ENCODE results near the gene GRK2.

GRCh38 chr11:67315325-67315909 lies 49.1 kb downstream of the GRK2 start:
- TF ChIP-seq POLR2AphosphoS5 (IDR thresholded peaks at IDR 0.05; ENCODE audit: low read depth, low read length) (no peak), SKI (IDR thresholded peaks at IDR 0.05; ENCODE audit: partially characterized antibody) (no peak), CHD2 (IDR thresholded peaks at IDR 0.05; ENCODE audit: low read depth, low read length) (no peak), TAF15 (IDR thresholded peaks at IDR 0.05; ENCODE audit: low read depth, low read length, poor library complexity, severe bottlenecking) (no peak), PRDM4 (CRISPR knock-in tag; IDR thresholded peaks at IDR 0.05; ENCODE audit: borderline replicate concordance) (no peak), CTCF (CRISPR knock-in tag; IDR thresholded peaks at IDR 0.05) (no peak), GPBP1L1 (CRISPR knock-in tag; IDR thresholded peaks at IDR 0.05) (no peak), ZNF383 (CRISPR knock-in tag; IDR thresholded peaks at IDR 0.05; ENCODE audit: borderline replicate concordance) (no peak), POLR2A (IDR thresholded peaks at IDR 0.05; ENCODE audit: insufficient read depth in 1 of 2, low read depth in 2 of 2, low read length in 2 of 2) (no peak)

Measured in HepG2 (cell line).